Measurements from ENCODE around the gene PLEKHA7. TPM values are rescaled to one million over a fixed set of nuclear protein-coding genes. Genes with fewer than 3 reads are reported as not detected.
"Not testable (repeated sequence)": the region's sequence is repeated elsewhere in the genome, so short reads cannot be mapped to it uniquely, and the experiment has no call there.

PLEKHA7 gene
- polyA plus RNA-seq, 3 donors = 11.9 to 18.7 (median 16.2) TPM

DNA sequence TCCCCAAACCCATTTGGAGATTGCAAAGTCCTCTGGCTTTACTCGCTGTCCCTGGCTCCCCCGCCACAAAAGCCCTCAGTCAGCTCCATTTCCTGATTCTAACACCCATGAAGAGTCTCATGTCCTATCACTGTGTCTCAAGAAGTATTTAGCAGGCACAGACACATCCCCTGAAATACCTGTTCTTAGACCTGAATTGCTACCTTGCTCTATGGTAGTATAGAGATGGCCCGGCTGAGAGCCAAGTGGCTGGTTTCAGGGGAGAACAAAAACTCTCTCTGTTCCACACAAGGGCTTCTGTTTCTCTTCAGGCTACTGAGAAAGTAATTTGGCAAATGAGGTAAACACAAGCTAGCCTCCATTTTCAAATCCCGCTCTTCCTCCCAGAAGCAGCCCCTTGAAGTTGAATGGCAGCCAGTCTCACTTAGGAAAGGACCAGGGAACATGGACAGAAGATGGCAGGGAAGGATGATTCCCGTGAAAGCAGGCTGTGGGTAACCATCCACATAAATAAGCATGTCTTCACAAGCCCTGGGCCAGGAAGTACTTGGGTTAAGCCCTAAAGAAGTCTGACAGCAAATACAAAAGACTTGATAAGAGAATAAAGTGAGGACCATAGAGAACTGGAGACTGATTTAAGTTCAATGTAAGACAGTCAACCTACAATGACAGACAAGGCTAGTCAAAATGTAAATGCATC, 138.0 kb downstream of the PLEKHA7 start:
- 91 to 96% (median 92%) methylated on average over 5 of the region's 5 CpGs for WGBS, 3 donors
- H3K27ac ChIP-seq (ENCODE audit: low read depth, low read length) = no peak overlapping the region

DNA sequence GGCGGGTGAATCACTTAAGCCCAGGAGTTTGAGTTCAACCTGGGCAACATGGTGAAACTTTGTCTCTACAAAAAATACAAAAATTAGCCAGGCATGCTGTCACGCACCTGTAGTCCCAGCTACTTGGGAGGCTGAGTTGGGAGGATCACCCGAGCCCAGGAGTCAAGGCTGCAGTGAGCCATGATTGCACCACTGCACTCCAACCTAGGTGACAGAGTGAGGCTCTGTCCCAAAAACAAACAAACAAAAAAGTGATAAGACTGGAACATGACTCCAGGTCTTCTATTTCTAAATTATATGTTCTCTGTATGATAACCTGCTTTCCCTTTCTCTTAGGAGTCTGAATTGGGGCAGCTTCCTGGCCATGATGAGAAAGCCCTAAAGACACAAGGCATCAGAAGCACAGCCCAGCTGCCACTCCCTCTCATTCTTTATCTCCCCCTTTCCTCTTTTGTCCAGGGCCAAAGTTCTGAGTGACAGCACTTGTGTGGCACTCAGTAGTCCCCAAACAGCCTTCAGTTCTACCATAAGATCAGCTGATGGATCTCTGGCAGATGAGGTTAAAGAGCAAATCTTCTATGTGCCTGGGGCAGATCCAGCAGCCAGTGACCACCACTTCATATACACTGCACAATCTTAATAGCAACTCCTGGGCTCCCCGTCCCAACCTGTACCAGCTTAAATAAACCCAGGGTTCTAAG, 139.8 kb downstream of the PLEKHA7 start:
- WGBS, 3 donors = 85 to 95% (median 94%) methylated on average over 4 of the region's 4 CpGs
- no peak overlapping the region for H3K27ac ChIP-seq (ENCODE audit: low read depth, low read length)

DNA sequence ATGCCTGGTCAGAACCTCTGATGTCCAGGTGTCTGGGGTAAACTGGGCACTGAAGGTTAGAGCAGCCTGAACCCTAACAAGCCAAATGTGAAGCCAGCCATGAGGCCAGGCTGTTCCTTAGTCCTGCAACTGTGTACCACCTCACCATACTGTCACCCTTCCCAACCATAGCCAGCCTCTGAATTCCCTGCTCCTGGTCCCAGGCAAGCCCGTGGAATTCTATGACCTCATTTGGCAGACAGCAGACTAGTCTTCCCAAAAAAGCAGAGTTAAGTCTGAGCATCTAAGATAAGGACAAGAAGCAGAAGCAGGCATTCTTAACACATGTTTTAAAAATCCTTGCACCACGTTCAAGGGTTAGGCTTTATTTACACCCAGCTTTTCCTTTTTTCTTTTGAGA, 140.9 kb downstream of the PLEKHA7 start:
- H3K27ac ChIP-seq (ENCODE audit: low read depth, low read length) = no peak overlapping the region
- WGBS, 3 donors = 31 to 64% (median 47%) methylated on average over 2 of the region's 2 CpGs

DNA sequence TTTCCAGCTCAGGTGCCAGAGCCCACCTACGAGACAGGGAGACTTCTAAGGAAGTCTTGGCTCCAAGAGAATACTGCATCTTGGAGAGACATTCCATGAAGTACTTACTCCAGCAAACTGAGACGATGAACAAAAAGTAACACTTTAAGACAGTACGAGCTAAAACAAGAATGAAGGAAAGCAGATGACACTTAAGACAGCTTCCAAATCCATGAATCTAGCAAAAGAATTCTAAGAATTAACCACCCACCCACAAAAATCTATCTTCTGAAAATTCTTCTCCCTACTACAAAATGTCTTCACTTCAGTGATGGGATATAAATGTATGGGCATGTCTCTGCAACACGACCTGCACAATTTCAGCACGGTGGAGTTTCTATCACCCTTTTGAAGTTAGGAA, 142.8 kb downstream of the PLEKHA7 start:
- 56 to 71% (median 59%) methylated on average over 5 of the region's 5 CpGs for whole genome bisulfite sequencing, 3 donors
- H3K27ac ChIP-seq (ENCODE audit: low read depth, low read length) = no peak overlapping the region

DNA sequence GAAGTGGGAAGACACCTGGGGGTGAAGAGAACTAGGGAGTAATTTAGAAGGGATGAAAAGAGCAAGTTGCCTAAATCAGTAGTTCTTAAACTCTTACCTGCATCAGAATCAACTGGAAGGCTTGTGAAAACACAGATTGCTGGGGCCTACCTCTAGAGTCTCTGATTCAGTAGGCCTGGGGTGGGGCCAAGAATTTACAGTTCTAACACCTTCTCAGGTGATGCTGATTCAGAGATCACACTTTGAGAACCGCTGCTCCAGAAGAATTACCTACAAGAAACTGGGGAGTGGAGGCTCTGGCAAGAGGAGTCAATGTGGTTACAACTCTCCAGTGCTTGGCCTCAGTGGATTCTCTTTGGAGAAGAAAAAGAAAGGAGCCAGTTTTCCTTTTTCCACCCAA, 147.1 kb downstream of the PLEKHA7 start:
- H3K27ac ChIP-seq (ENCODE audit: low read depth, low read length) = no peak overlapping the region
- WGBS, 3 donors = 67 to 93% (median 79%) methylated on average over 1 of the region's 1 CpG

DNA sequence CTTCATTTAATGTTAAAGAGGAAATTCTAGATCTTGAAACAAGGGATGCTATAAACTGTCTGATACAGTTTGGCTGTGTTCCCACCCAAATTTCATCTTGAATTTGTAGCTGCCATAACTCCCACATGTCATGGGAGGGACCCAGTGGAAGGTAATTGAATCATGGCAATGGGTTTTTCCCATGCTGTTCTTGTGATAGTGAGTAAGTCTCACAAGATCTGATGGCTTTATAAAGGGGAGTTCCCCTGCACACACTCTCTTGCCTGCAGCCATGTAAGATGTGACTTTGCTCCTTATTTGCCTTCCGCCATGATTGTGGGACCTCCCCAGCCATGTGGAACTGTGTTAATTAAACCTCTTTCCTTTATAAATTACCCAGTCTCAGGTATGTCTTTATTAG, 149.8 kb downstream of the PLEKHA7 start:
- not testable (repeated sequence) for H3K27ac ChIP-seq (ENCODE audit: low read depth, low read length)
- WGBS, 3 donors = 90 to 100% (median 96%) methylated on average over 1 of the region's 1 CpG

DNA sequence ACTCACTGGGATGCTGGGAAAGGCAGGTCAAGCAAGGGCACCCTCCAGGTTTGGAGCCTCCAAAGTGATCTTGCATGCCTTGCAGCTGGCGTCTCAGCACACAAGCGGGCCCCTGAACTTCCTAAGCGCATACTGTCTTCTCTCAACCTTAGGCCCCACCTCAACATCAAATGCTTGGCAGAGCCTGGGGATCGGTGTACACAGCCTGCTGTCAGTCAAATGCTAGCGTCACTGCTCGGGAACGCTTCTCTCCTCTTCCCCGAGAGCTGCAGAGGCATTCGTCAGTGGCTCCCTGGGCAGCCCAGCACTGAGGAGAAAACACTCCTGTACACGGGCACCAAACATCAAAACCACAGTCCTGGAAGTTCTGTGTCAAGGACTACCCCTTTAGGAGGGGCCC, 150.8 kb downstream of the PLEKHA7 start:
- H3K27ac ChIP-seq (ENCODE audit: low read depth, low read length) = no peak overlapping the region
- 70 to 79% (median 74%) methylated on average over 10 of the region's 10 CpGs for WGBS, 3 donors

DNA sequence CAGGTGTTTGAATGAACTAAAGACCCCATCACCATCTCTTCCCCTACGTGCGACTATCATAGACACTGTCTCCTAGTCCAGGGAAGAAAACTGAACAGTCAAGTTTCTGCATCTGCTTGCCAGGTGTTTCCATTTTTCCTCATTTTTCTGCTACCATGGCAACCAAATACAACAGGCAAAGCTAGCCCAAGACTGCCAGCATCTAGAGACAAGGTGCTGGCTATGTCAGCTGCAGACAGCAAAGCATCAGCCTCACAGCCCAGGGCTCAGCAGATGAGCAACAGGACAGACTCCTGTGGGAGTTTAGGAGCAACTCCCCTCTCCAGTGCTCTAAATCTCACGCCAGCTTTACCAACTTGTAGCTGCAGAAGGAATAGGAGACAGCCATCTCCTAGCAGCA, 151.5 kb downstream of the PLEKHA7 start:
- H3K27ac ChIP-seq (ENCODE audit: low read depth, low read length) = no peak overlapping the region
- WGBS, 3 donors = 86 to 88% (median 87%) methylated on average over 3 of the region's 3 CpGs

DNA sequence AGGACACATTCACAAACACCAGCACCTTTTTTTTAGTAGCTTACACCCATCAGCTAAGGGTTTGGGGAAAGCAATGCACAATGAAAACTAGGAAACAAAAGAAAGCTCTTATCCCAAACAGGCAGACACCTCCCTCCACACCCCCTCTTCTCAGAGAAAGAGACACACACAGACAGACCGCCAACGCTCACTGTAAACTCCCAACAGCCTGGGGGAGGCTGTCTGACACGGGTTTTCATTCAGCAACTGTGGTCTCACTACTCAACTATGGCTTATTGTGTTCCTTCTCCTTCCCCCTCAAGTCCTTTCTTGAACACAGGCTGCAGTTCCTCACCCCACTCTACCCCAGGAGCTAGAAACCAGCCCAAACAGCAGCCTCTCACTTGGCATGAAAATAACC, 152.4 kb downstream of the PLEKHA7 start:
- H3K27ac ChIP-seq (ENCODE audit: low read depth, low read length) = no peak overlapping the region
- WGBS, 3 donors = 75 to 87% (median 76%) methylated on average over 3 of the region's 3 CpGs

DNA sequence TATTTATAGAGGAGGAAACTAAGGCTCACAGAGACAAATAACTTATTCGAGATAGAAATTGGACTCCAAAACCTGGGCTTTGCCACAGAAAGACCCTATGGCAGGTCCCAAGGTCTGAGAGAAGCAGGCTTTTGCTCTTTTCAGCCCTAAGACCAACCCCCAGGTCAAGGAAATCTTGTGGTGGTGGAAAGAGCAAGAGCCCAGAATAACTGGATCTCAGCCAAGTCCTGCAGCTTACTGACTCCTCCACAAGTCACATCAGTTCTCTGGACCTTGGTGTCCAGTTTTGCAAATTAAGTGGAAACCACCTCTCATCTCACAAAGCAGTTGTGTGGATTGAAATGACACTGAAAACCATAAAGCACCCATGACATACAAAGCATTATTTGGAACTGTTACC, 153.6 kb downstream of the PLEKHA7 start:
- WGBS, 3 donors = 51 to 85% (median 62%) methylated on average over 1 of the region's 1 CpG
- no peak overlapping the region for H3K27ac ChIP-seq (ENCODE audit: low read depth, low read length)

DNA sequence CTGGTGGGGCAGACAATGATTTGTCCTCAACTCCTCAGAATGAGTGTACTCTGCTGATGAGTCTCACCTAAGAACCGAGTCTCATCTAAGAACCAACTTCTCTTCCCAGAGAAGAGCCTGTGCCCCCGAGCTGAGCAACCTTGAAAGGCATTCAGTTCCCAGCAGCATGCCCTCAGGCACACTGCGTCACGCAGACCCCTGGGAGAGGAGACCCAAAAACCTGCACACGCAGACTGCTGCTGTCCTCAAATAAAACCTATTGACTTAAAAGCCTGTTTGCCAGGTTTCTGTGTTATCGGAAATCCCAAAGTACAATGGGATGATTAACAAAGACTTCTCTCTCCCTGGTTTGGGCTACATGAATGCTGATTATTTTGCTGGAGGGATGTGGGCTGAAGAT, 154.6 kb downstream of the PLEKHA7 start:
- H3K27ac ChIP-seq (ENCODE audit: low read depth, low read length) = no peak overlapping the region

DNA sequence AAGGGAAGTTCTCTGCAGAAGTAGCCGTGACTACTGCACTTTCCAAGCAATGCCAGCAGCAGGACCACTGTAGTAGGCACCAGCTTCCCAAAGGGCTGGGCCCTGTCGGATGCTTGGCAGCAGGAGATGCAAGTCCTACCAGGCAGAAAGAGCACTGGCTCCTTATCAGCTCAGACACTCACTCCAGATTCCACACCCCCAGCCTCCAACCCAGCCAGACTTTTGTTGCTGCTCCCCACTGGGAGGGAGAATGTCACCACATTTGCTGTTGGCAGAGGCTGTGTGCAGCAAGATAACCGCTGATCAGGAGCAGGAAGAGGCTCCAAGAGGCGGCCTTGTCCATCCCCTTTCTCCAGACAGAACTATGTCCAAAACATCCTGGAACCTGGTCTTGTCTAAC, 157.0 kb downstream of the PLEKHA7 start:
- WGBS, 3 donors = 61 to 86% (median 81%) methylated on average over 4 of the region's 4 CpGs
- no peak overlapping the region for H3K27ac ChIP-seq (ENCODE audit: low read depth, low read length)

More for the DNA sequence above, 154.6 kb downstream of the PLEKHA7 start:
- WGBS, 3 donors = 77 to 88% (median 79%) methylated on average over 6 of the region's 6 CpGs

DNA sequence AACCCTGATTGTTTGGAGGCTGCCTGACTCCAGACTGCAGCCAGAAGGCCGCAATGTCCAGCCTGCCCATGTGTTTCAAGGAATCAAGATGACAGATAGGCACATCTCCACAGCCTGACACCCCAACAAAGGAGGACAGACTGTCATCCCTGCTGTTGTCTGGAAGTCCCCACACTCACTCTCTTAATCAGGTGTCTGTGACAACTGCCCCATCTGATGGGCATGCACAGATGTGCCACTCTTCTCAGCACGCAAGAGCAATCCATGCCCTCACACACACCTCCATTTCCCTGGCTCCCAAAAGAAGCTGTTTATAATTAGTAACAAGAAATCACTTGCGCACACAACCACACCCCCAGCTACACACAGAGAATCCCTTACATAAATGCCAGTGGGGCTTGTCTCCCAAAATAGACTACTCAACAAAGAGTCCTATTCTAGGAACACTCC, 158.2 kb downstream of the PLEKHA7 start:
- WGBS, 3 donors = 94 to 97% (median 96%) methylated on average over 3 of the region's 3 CpGs
- no peak overlapping the region for H3K27ac ChIP-seq (ENCODE audit: low read depth, low read length)

DNA sequence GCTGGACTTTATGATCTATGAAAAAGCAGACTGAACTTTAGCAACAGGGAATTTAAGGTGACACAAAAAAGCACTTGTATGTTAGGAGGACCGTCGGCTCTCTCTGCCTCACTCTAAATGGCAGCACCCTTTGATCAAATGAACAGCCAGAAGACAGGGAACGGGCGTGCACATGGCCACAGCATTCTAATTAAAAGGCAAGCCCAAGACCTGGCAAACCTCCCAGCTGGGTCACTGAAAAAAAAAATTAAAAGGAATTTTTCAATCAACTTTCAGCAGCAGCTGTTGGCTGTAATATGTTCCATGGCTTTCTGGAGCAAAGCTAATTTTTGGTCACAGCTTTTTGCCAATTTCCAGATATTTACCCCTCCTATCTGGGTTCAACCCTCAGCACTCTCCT, 159.2 kb downstream of the PLEKHA7 start:
- H3K27ac ChIP-seq (ENCODE audit: low read depth, low read length) = no peak overlapping the region

DNA sequence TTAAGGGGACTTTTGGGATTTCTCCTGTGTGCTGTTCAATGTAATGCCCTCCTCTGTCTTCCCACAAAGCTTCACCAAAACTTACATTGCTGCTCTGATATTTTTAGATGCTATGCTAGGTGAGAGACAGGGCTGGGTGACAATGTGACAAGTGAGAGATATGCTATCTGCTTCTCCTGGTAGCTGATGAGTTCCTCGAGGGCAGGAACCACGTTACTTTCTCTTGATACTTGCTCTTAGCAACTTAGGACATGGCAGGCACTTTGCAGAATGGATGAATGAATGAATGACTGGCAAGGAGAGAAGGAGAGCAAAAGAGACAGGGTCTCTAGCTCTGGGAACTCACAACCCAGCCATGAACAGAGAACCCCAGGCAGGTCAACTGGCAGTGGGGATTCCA, 160.4 kb downstream of the PLEKHA7 start:
- H3K27ac ChIP-seq (ENCODE audit: low read depth, low read length) = no peak overlapping the region
- WGBS, 3 donors = 71 to 85% (median 82%) methylated on average over 2 of the region's 2 CpGs

More for the DNA sequence above, 159.2 kb downstream of the PLEKHA7 start:
- WGBS, 3 donors = 88 to 95% (median 90%) methylated on average over 4 of the region's 4 CpGs

DNA sequence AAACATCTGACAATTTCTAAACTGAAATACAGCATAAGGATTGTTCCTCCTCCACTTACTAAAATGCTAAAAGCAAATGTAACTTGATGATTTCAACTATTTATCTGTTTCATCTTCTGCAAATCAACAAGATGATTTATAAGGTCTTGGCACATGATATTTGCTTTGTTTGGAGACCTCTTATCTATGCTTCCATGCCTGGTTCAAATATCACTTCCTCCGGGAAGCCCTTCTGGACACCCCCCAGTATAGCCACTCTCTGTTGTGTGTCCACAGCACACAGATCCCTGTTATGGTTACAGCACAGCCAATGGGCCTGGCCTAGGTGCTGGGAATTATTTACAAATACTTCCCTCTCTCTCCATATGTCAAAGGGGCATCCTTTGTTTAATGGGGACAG, 160.9 kb downstream of the PLEKHA7 start:
- 73 to 94% (median 86%) methylated on average over 1 of the region's 1 CpG for WGBS, 3 donors
- H3K27ac ChIP-seq (ENCODE audit: low read depth, low read length) = no peak overlapping the region

DNA sequence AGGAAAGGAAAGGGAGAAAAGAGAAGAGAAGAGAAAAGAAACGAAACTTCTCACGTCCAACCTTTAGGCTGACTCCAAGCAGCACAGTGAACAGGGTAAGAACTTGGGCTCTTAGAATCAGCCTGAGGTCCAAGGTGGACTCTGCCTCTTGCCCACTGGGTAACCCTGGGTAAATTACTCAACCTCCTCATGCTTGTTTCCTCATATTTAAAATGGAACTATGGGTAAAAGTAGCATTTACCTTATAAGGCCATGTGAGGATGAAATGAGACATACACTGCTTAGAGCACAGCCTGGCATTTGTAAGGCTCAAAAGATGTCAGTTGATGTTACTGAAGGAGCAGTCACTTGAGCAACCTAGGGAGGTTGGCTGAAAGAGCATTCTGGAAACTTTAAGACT, 167.9 kb downstream of the PLEKHA7 start:
- 92 to 95% (median 92%) methylated on average over 2 of the region's 2 CpGs for WGBS, 3 donors
- H3K27ac ChIP-seq (ENCODE audit: low read depth, low read length) = no peak overlapping the region

DNA sequence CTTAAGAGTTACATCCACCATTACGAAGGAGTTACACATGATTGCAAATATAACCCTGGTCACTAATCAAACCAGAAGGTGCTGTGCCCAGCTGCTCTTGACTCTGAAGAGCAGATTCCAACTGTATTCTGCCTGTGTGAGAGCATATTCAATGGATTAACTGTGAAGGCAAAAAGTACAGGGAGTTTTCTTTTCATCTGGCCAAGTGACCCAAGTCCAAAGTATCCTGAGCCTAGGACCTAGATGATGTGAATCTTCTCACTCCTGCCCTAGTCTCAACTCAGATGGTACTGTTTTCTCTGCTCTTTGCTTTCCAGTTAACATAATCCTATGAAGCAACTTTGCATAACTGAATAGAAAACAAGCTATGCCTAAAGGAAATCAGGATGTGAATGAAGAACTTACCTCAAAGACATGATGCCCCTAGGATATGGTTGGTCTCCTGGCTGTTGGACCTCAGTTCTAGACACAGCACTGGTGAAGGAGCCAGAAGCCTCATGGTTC, 169.9 kb downstream of the PLEKHA7 start:
- WGBS, 3 donors = 94 to 100% (median 96%) methylated on average over 1 of the region's 1 CpG
- no peak overlapping the region for H3K27ac ChIP-seq (ENCODE audit: low read depth, low read length)

DNA sequence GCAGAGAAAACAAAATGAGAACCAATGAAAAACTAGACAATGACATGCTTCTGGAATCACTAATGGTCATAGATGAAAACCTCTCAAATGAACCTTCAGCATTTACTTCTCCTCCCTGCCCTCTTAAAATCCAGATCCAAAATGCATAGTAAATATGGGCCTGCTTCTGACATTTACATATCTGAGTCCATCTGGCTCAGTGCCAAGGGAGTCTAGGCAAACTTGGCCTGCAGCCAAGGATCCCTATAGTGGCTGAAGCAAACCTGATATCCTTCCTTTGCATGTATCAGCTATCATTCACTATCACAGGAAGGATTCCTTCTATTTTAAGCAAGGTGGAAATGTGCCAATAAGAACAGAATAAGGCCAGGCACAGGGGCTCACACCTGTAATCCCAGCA, 170.9 kb downstream of the PLEKHA7 start:
- no peak overlapping the region for H3K27ac ChIP-seq (ENCODE audit: low read depth, low read length)

DNA sequence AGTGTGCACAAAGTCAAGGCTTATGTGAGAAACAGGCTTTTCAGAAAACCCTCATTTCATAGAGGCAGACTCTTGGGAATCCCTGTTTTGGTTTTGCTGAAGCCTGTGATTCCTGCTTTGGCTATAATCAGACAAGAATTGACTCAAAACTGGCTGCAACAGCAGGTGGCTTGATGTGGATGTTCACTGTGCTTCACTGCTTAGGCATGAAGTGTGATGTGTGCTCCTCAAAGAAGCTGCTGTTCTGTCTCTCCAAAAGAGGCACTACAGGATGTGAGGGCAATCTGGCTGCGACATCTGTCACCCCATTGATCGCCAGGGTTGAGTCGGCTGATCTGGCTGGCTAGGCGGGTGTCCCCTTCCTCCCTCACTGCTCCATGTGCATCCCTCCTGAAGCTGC, 172.2 kb downstream of the PLEKHA7 start:
- H3K27ac ChIP-seq (ENCODE audit: low read depth, low read length) = no peak overlapping the region
- WGBS, 3 donors = 95 to 98% (median 98%) methylated on average over 4 of the region's 4 CpGs
